ENCODE measurements around the gene TEX47.

TEX47 gene

DNA sequence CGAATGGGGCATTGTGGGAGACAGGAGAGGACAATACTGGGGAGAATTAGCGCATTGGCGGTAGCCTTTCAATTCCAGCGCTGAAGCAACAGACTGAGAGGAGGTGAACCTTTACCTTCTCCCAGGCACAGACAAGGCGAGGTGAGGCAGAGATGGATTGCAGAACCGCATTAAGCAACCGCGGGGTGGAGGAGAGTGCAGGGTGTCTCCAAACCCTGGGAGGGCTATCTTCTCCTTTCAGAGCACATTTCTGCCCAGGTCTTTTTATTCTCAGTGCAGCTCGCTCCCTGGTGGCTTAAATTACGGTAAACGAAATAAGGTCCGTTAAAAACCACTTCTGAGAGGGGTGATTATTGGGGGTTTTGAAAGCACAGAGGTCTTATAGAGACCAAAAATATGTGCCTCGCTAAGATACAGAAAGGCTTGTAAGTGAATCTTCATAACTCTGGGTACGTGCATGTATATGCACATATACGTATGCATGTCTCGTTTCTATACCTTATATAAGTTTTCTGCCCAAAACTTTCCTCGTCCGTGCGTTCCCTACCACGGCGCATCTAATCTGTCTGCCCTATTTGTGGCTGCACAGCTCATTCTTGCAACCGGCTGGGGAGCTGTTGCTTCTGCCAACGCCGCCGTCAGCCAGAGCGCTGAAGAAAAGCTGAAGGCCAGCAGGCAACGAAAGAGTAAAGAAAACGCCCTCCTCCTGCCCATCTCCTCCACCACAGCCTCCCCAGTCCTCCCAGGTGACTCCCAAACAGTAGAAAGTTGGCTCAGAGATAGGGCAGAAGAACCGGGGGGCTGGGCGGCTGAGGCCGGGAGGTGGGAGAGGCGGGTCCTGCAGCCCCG, 36.9 kb downstream of the TEX47 start:
- DNase-seq (ENCODE audit: low spot score), result peak; percentile 9
- in situ Hi-C loops (cut with MboI; ENCODE audit: low sequenced_read_pairs, unreplicated experiment), result no loop called here

DNA sequence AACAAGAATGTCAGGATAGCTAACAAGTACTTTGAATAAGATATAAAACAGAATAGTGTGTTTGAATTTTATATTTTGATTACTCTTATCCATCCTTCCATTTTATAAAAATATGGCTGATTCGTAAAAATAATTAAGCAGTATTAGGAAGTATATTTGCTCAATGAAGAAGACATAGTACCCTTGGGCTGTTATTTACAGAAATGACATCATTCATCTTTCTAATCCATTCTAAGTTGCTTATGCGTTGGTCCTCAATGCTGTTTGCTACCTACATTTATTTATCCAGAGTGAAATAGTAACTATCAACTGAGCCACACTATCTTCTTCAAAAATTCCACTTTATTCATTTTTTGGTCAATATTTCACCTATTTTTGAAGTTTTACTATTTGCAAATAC, 38.2 kb downstream of the TEX47 start:
- no peak for DNase-seq (ENCODE audit: low spot score)
- in situ Hi-C loops (cut with MboI; ENCODE audit: low sequenced_read_pairs, unreplicated experiment), result no loop called here
- TF ChIP-seq, protein P1, sequence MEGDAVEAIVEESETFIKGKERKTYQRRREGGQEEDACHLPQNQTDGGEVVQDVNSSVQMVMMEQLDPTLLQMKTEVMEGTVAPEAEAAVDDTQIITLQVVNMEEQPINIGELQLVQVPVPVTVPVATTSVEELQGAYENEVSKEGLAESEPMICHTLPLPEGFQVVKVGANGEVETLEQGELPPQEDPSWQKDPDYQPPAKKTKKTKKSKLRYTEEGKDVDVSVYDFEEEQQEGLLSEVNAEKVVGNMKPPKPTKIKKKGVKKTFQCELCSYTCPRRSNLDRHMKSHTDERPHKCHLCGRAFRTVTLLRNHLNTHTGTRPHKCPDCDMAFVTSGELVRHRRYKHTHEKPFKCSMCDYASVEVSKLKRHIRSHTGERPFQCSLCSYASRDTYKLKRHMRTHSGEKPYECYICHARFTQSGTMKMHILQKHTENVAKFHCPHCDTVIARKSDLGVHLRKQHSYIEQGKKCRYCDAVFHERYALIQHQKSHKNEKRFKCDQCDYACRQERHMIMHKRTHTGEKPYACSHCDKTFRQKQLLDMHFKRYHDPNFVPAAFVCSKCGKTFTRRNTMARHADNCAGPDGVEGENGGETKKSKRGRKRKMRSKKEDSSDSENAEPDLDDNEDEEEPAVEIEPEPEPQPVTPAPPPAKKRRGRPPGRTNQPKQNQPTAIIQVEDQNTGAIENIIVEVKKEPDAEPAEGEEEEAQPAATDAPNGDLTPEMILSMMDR (IDR thresholded peaks at IDR 0.05; ENCODE audit: borderline replicate concordance, control extremely low read depth, extremely low read depth, insufficient read depth, missing control alignments), result no peak

More for the DNA sequence above, 36.9 kb downstream of the TEX47 start:
- TF ChIP-seq, protein P1 (IDR thresholded peaks at IDR 0.05; ENCODE audit: borderline replicate concordance, control extremely low read depth, extremely low read depth, insufficient read depth, missing control alignments), result no peak

DNA sequence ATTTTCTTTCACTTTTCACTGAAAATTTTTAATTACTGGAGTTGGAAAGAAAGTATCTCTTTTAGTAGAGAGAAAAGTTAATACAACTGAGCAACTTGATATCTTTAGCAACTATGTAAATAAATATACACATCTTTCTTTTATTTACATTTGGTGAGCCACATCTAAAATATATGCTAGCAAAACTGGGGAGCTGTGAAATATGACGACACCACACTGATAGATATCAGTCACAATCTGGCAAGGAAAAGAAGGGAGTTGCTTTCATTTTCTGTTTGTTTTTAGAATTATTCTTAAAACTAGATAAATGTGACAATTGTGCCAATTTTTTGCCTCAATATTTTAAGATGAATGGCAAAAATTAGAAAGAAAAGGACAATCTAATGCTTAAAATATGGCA, 38.7 kb downstream of the TEX47 start:
- TF ChIP-seq, protein P1 (IDR thresholded peaks at IDR 0.05; ENCODE audit: borderline replicate concordance, control extremely low read depth, extremely low read depth, insufficient read depth, missing control alignments), result no peak
- in situ Hi-C loops (cut with MboI; ENCODE audit: low sequenced_read_pairs, unreplicated experiment), result no loop called here
- no peak for DNase-seq (ENCODE audit: low spot score)

DNA sequence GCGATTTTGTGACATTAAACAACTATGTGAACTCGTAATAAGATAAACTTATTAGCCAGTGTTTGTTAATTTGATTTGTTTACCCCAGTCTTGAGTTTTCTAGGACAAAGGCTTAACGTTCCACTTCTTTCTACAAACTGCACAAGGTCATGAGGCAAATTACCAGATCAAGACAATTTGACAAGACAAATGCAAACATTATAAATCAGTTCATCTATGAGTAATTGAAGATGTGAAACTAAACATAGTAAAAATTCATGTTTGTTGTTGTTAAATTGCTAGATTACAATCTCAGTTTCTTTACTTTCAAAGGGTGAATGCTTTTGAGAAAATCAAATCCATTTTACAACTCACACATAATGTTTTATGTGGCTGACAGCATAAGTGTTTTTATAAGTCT, 49.4 kb downstream of the TEX47 start:
- in situ Hi-C loops (cut with MboI; ENCODE audit: low sequenced_read_pairs, unreplicated experiment), result no loop called here
- TF ChIP-seq, protein P1 (IDR thresholded peaks at IDR 0.05; ENCODE audit: borderline replicate concordance, control extremely low read depth, extremely low read depth, insufficient read depth, missing control alignments), result no peak
- DNase-seq (ENCODE audit: low spot score), result no peak
